Rectal smooth muscle tissue (tissue), 1 donor: ENCODE data around the gene IRAK2.

Experiments
- H3K27ac ChIP-seq: one replicate; pipeline ENCODE4 v1.7.0; 2013; ENCODE audit warnings: low read depth, low read length, inconsistent platforms
- H3K27me3 ChIP-seq: one replicate; pipeline ENCODE4 v1.7.0; 2013; ENCODE audit warnings: low read length; ENCODE audit not compliant: control insufficient read depth, insufficient read depth
- H3K36me3 ChIP-seq: one replicate; pipeline ENCODE4 v1.7.0; 2013; ENCODE audit warnings: low read length; ENCODE audit not compliant: control insufficient read depth, insufficient read depth
- H3K4me1 ChIP-seq: one replicate; pipeline ENCODE4 v1.7.0; 2013; ENCODE audit warnings: low read length; ENCODE audit not compliant: control insufficient read depth, insufficient read depth
- H3K4me3 ChIP-seq: one replicate; pipeline ENCODE4 v1.7.0; 2013; ENCODE audit warnings: low read length
- H3K9ac ChIP-seq: one replicate; pipeline ENCODE4 v1.7.0; 2013; ENCODE audit warnings: low read length

IRAK2 gene

DNA sequence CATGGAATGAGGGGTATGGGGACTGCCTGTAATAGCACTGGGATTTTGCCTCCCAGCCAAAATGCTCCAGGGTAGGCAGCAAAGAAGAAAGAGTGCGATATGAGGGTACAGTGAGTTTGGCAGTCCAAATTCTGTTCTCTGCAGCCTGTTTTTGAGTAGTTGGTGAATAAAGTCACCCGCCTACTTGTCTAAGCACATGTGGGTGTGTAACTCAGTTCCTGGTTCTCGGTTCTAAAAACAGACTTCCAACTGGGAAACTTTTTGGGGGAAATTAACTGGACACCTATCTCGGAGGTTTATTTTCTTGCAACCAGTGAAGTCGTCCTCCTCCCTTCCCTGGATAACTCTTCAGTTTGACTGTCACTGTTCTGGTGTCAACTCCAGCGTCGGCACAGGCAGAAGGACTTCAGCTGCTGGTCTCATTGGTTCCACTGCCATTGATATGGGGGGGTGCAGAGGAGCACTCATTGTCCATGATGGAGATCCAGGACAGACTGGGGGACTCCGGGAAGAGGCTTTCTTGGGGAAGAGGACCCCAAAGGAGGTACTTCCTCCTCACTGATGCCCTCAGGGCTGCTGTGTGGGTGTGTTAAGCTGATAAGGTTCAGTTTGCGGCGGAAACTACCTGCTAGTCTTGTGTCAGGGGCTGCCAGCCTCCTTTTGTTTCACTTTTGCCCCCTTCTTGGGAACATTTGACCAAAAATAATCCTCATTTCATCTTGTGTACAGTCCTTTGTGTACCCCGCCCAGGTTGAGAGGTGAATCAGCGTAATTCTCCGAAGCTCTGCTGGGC, 114.9 kb downstream of the IRAK2 start:
- Histone ChIP-seq H3K9ac (no peak overlapping the region), H3K36me3 (peaks cover 34% of the 10 kb centered on the region), H3K4me3 (no peak overlapping the region), H3K4me1 (no peaks in the 10 kb centered on the region), H3K27ac (no peak overlapping the region), H3K27me3 (no peaks in the 10 kb centered on the region)

DNA sequence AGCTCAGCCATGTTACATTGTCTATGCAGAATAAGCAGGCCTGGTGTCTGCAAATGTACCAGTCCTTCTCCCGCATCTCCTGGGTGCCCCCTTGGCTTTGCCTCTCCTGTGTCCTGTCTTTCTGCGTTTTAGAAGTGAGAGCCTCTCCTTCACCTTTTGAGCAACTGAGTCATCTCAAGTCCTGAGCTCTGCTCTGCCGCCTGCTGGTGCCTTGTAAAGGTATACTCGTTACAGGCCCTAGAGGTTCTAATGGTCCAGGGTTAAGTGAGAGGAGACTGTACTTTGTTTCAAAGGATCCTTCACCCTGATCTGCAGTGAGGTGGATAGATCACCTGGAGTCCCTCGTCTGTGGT, 115.4 kb downstream of the IRAK2 start:
- no peaks in the 10 kb centered on the region for H3K27me3 ChIP-seq
- H3K4me3 ChIP-seq: no peak overlapping the region
- no peak overlapping the region for H3K27ac ChIP-seq
- H3K4me1 ChIP-seq: no peaks in the 10 kb centered on the region
- peaks cover 34% of the 10 kb centered on the region for H3K36me3 ChIP-seq
- no peak overlapping the region for H3K9ac ChIP-seq

DNA sequence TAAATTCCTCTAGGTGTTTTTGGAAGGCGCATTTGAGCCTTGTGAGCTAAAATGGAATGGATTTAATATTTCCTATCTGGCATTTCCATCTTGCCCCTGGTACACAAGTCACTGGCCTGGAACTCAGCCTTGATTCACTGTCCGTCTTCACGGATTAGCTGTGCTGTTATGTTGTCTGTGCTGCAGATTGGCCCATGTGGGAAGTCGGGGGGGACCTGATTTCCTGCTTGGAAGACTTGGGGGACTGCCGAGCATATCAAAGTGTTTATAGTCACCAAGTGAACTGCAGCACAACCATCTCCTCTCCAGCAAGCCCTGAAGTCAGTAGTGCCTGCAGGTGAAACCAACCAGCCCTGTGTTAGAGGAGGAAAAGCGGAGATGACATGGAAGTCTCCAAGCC, 115.9 kb downstream of the IRAK2 start:
- Histone ChIP-seq H3K36me3 (peaks cover 34% of the 10 kb centered on the region), H3K9ac (no peak overlapping the region), H3K4me1 (no peaks in the 10 kb centered on the region), H3K4me3 (no peak overlapping the region), H3K27me3 (no peaks in the 10 kb centered on the region), H3K27ac (no peak overlapping the region)

GRCh38 chr3:10281951-10282350, 117.2 kb downstream of the IRAK2 start:
- H3K9ac ChIP-seq: no peak overlapping the region
- H3K4me1 ChIP-seq: no peaks in the 10 kb centered on the region
- H3K4me3 ChIP-seq: no peak overlapping the region
- H3K27me3 ChIP-seq: no peaks in the 10 kb centered on the region
- peaks cover 29% of the 10 kb centered on the region for H3K36me3 ChIP-seq
- H3K27ac ChIP-seq: no peak overlapping the region

- no peaks in the 10 kb centered on the region for H3K4me1 ChIP-seq
- H3K36me3 ChIP-seq: peaks cover 32% of the 10 kb centered on the region
- H3K9ac ChIP-seq: no peak overlapping the region
Measured at GRCh38 chr3:10283638-10284037, 118.9 kb downstream of the IRAK2 start.

GRCh38 chr3:10284496-10284895, 119.8 kb downstream of the IRAK2 start:
- H3K4me3 ChIP-seq: no peak overlapping the region
- H3K9ac ChIP-seq: no peak overlapping the region
- no peak overlapping the region for H3K27ac ChIP-seq
- H3K27me3 ChIP-seq: no peaks in the 10 kb centered on the region
- peaks cover 30% of the 10 kb centered on the region for H3K36me3 ChIP-seq
- H3K4me1 ChIP-seq: no peaks in the 10 kb centered on the region

More at GRCh38 chr3:10283638-10284037, 118.9 kb downstream of the IRAK2 start:
- no peak overlapping the region for H3K27ac ChIP-seq
- H3K4me3 ChIP-seq: no peak overlapping the region
- no peaks in the 10 kb centered on the region for H3K27me3 ChIP-seq

- Histone ChIP-seq H3K27ac (no peak overlapping the region), H3K4me1 (no peaks in the 10 kb centered on the region), H3K36me3 (peaks cover 25% of the 10 kb centered on the region), H3K27me3 (no peaks in the 10 kb centered on the region), H3K9ac (no peak overlapping the region), H3K4me3 (no peak overlapping the region)
Measured at GRCh38 chr3:10285272-10286132, 120.8 kb downstream of the IRAK2 start.

DNA sequence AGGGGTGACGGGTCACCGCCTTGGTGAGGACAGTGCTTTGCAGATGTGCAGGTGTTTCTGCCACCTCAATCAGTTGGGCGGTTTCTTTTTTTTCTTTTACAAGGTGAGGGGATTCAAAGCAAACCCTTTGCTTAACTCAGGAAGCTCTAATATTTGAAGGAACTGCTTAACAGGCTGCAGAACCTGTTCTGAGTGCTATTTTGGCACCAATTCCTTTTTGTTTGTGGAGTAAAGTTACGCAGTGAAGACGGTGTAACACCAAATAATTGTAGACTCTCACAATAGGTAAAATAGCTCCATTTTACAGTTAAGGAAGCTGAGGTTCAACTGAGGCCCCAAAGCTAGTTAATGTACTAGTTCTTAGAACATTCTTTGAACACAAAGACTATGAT, 121.4 kb downstream of the IRAK2 start:
- H3K27me3 ChIP-seq: no peaks in the 10 kb centered on the region

GRCh38 chr3:10286596-10287295, 122.0 kb downstream of the IRAK2 start:
- Histone ChIP-seq H3K4me3 (no peak overlapping the region), H3K9ac (no peak overlapping the region), H3K27ac (no peak overlapping the region), H3K4me1 (no peaks in the 10 kb centered on the region), H3K27me3 (no peaks in the 10 kb centered on the region), H3K36me3 (peaks cover 19% of the 10 kb centered on the region)

More for the DNA sequence above, 121.4 kb downstream of the IRAK2 start:
- H3K4me1 ChIP-seq: no peaks in the 10 kb centered on the region
- no peak overlapping the region for H3K27ac ChIP-seq
- H3K4me3 ChIP-seq: no peak overlapping the region
- peaks cover 19% of the 10 kb centered on the region for H3K36me3 ChIP-seq
- H3K9ac ChIP-seq: no peak overlapping the region

GRCh38 chr3:10287936-10288574, 123.3 kb downstream of the IRAK2 start:
- H3K4me3 ChIP-seq: no peak overlapping the region
- peaks cover 19% of the 10 kb centered on the region for H3K36me3 ChIP-seq
- no peaks in the 10 kb centered on the region for H3K4me1 ChIP-seq
- H3K27me3 ChIP-seq: no peaks in the 10 kb centered on the region
- H3K9ac ChIP-seq: no peak overlapping the region
- H3K27ac ChIP-seq: no peak overlapping the region

DNA sequence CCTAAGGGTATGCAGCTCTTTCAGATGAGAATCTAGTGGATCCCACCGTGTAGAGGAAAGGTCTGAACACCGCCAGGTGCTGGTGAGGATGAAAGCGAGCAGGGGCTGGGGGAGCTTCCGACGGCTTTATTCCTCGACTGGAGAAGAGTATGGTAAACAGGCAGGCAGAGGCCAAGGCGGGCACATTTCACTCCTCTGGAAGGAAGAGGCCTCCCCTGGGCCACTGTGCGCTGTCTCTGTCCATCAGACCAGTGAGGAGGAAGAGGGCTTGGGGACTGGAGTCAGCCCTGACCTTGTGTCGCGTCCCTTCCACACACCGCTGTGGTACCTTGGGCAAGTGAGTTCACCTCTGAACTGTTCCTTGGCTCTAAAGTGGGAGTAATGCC, 123.8 kb downstream of the IRAK2 start:
- peaks cover 18% of the 10 kb centered on the region for H3K36me3 ChIP-seq
- no peak overlapping the region for H3K9ac ChIP-seq
- no peak overlapping the region for H3K27ac ChIP-seq
- no peak overlapping the region for H3K4me3 ChIP-seq
- no peaks in the 10 kb centered on the region for H3K27me3 ChIP-seq
- H3K4me1 ChIP-seq: no peaks in the 10 kb centered on the region

- H3K4me3 ChIP-seq: no peak overlapping the region
- H3K4me1 ChIP-seq: no peaks in the 10 kb centered on the region
- no peak overlapping the region for H3K9ac ChIP-seq
- peaks cover 13% of the 10 kb centered on the region for H3K36me3 ChIP-seq
- H3K27me3 ChIP-seq: no peaks in the 10 kb centered on the region
- no peak overlapping the region for H3K27ac ChIP-seq
Measured at GRCh38 chr3:10289077-10289476, 124.4 kb downstream of the IRAK2 start.
